Parietal lobe (tissue), 2 donors: ENCODE measurements around the gene RAX2. TPM values are rescaled to one million over a fixed set of nuclear protein-coding genes. Genes with fewer than 3 reads are reported as not detected.

Experiments
- small RNA-seq: library from RNA; depleted of rRNA; stranded (forward); fragments of <200 nt; gene quantifications from one replicate; pipeline ENCODE3, GENCODE V24; 2014; ENCODE audit warnings: low replicate concordance
- total RNA-seq: library from RNA; depleted of rRNA; stranded (reverse); fragments of >200 nt; gene quantifications from one replicate; pipeline ENCODE4 v1.2.3, GENCODE V29; 2014

The RAX2 gene
- not detected for total RNA-seq

DNA sequence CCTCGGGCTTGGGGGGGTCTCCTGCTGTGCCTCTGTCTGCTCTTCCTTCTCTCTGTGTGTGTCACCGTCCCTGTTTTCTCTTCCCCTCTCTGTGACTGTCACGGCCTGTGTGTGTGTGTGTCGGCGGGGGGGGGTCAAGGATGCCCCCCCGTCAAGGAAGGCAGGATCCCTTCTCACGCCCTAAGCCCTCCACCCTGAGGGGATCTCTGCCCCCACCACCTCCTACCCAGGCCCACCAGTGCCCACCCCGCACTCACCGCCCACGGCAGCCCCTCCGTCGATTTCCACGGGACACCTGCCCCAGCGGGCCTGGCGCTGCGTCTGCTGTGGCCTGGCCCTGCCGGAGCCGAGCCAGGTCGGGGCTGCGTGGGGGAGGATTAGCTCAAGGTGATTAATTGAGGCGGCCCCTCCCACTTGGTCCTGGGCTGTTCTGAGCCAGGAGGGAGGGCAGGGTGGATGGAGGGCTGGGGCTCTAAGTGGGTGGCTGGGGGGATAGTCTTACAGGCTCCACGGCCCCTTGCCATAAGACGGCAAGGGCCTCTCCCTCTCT is at the start of gene RAX2:
Gene RAX2 (minus strand): TSS at position 323 of the 550 bp plus-strand sequence. CDS start 486 bp downstream, outside the sequence.

DNA sequence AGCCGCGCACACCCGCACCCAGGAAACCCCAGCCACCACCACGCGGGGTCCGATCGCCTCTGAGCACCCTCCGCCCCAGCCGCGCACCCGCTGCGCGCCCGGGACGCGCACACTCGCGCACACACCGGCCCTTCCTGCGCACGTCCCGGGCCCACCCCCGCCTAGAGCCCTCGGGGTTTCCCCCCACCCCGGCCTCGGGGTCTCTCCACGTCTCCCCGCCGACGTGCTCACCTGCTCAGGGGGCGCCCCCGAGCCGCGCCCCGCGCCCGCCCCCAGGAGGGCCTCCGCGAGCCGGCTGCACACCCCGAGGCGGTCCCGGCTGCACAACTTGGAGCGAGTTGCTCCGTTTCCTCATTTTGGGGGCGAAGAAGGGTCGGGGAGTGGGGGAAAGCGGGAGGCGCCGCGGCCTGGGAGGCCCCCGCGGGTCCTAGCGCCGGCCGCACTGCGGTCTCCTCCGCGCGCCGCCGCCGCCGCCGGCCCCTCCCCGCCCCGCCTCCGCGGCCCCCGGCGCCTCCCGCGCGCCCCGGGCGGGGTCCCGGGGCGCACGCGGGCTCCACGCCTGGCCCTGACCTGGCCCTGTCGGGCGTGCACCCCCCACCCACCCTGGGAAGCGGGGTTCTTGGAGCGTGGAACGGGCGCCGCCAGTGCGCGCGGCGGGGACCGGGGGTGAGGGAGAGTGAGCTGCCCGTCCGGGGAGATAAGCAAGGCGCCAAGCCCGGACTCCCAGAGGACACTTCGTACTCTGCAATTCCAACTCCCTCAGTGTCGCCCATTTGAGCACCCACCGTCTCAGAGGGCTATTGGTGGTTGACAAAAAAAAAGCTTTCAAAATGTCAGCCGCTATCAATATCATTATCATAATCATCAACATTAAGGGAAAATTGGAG is 14.2 kb upstream of the RAX2 start, which contains the start of gene MATK:
Gene MATK (minus strand): TSS at position 444 of the 887 bp plus-strand sequence. CDS start 1,246 bp downstream, outside the sequence.

DNA sequence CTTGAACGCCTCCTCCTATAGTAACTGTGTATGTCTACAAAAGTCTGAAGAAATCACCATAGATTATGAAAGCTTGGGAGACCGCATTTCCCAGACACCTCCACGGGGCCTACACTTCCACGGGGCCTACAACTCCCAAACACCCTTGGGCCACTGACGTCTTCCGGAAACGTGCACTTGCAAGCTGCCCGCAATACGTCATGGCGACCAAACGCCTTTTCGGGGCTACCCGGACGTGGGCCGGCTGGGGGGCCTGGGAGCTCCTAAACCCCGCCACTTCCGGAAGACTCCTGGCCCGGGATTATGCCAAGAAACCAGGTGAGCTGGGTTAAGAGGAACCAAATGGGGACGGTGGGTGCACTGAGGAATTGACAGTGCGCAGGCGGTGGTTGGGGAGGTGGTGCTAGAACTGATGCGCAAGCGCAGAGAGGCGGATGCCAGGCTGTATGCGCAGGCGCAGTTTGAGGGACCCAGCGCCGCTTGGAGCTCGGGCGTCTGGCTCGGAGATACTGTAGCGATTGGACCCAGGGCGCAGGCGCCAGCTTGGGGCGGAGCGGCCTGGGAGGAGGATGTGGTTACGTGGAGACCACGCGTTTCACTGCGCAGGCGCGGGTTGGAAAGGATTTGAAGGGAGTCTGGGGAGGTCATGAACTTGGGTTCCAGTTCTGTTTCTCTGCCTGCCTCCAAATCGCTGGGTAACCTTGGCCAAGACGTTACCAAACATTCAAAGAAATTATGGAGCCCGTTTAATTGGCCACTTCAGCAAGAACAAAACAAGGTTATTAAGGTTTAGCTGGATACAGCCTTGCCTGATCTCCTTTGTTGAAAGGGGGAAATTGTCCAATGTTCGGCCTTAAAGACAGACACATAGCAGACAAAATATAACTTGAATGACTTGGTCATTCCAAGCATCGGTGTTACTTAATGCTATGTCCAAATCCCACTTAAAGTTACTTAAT is 9.2 kb downstream of the RAX2 start, which contains the start of gene MRPL54:
Gene MRPL54 (plus strand): TSS at position 182 of the 959 bp plus-strand sequence. CDS start 19 bp downstream, at position 201.

DNA sequence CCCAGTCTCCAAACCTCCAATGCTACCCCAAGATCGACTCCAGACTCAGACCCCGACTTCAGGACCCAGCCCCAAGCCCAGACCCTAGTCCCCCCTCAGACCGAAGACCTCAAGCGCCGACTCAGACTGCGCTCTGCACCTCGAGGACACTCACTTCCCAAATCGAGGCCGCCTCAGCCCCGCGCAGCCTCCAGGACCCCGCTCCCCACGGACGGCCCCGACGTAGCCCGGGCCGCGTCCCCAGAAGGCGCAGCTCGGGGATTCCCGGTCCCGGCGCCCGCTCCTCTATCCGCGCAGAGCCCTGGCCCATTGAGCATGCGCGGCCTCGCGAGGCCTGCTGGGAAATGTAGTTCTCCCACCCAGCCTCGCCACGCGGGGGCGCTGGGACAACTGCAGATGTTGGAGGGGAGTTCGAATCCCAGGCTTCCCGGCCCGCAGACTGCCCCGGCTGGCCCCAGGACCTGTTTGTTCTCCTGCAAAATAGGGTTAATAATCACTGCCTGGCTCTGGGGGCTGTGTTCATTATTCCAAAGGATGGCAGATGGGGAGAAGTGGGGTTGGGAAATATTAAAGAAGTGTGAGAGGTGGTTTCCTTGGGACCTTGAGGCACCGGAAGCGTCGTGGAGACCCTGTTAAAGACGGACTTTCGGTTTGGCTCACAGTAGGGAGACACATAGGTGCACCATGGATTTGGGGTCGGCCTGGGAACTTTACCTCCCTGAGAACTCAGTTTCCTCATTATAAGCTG is 10.5 kb downstream of the RAX2 start, which contains the start of gene APBA3:
Gene APBA3 (minus strand): TSS at position 311 of the 748 bp plus-strand sequence. CDS start 1,428 bp downstream, outside the sequence.

Small RNA genes lying within 50 kb of the gene (small RNA-seq; reads per million reads assigned to genes)
- not detected for gene AC005777.1

Other genes with a start within 250 kb of the RAX2 start
- not detected for gene TEKTIP1, start 233.1 kb downstream of the RAX2 start, total RNA-seq
- 42.9 TPM for gene MFSD12, start 214.6 kb downstream of the RAX2 start, total RNA-seq
- gene HMG20B, start 199.3 kb downstream of the RAX2 start, total RNA-seq: 11.0 TPM
- gene GIPC3, start 186.8 kb downstream of the RAX2 start, total RNA-seq: under 0.01 TPM
- gene TBXA2R, start 165.4 kb downstream of the RAX2 start, total RNA-seq: 0.63 TPM
- 26.6 TPM for gene CACTIN, start 145.4 kb downstream of the RAX2 start, total RNA-seq
- gene PIP5K1C, start 71.8 kb downstream of the RAX2 start, total RNA-seq: 32.9 TPM
- gene TJP3, start 63.8 kb downstream of the RAX2 start, total RNA-seq: not detected
- gene APBA3, start 10.5 kb downstream of the RAX2 start, total RNA-seq: 25.4 TPM
- gene MRPL54, start 9.5 kb downstream of the RAX2 start, total RNA-seq: 14.7 TPM
- gene MATK, start 14.2 kb upstream of the RAX2 start, total RNA-seq: 19.7 TPM
- gene ZFR2, start 96.8 kb upstream of the RAX2 start, total RNA-seq: 15.0 TPM
- 109 TPM for gene ATCAY, start 108.5 kb upstream of the RAX2 start, total RNA-seq
- gene NMRK2, start 160.8 kb upstream of the RAX2 start, total RNA-seq: not detected
- gene DAPK3, start 198.9 kb upstream of the RAX2 start, total RNA-seq: 62.6 TPM
- gene EEF2, start 213.2 kb upstream of the RAX2 start, total RNA-seq: 1,934 TPM
- gene PIAS4, start 235.5 kb upstream of the RAX2 start, total RNA-seq: 29.7 TPM